ENCODE results near the gene CSTF3. TPM values are rescaled to one million over a fixed set of nuclear protein-coding genes. Genes with fewer than 3 reads are reported as not detected.

The CSTF3 gene
- polyA plus RNA-seq, 1 donor (not counting 4 experiments of a cell fraction or from before 2014, with no cell fraction given) = 41.1 TPM

GRCh38 chr11:33072465-33072864 is 88.8 kb downstream of the CSTF3 start:
- H3K27me3 ChIP-seq (ENCODE audit: control insufficient read depth, extremely low read depth, insufficient read depth, low read length) = no peaks in the 10 kb centered on the region
- no peak overlapping the region for H3K4me3 ChIP-seq (ENCODE audit: control insufficient read depth in 2 of 3, extremely low read depth in 1 of 3, insufficient read depth in 2 of 3, low read depth in 1 of 3, low read length in 3 of 3)
- no peak overlapping the region for H2AFZ ChIP-seq (ENCODE audit: control insufficient read depth, low read length)
- no peaks in the 10 kb centered on the region for H4K20me1 ChIP-seq (ENCODE audit: control insufficient read depth, extremely low read depth, insufficient read depth, low read length)
- H3K4me1 ChIP-seq (ENCODE audit: control insufficient read depth, extremely low read depth, insufficient read depth, low read length) = no peaks in the 10 kb centered on the region
- FAIRE-seq = no peak
- H3K9me3 ChIP-seq (ENCODE audit: control insufficient read depth, low read depth, low read length) = no peaks in the 10 kb centered on the region
- no peaks in the 10 kb centered on the region for H3K9me1 ChIP-seq (ENCODE audit: control insufficient read depth, extremely low read depth, insufficient read depth, low read length)
- DNase-seq (ENCODE audit: low read depth, low spot score) = no peak
- dilution Hi-C loops (cut with MboI; ENCODE audit: extremely low pct_ligation_motif_present, low sequenced_read_pairs) = no loop called here
- TF ChIP-seq CTCF (optimal IDR thresholded peaks at IDR 0.05 in 1 of 3, IDR thresholded peaks at IDR 0.05 in 1 of 3, conservative IDR thresholded peaks at IDR 0.05 in 1 of 3; ENCODE audit: extremely low read depth in 1 of 3, insufficient read depth in 2 of 3, low read length in 3 of 3) (no peak), EZH2 (IDR thresholded peaks at IDR 0.05; ENCODE audit: low read length) (no peak)
- no peak overlapping the region for H3K4me2 ChIP-seq (ENCODE audit: control insufficient read depth, extremely low read depth, insufficient read depth, low read depth, low read length)
- H3K36me3 ChIP-seq (ENCODE audit: control insufficient read depth in 2 of 2, extremely low read depth in 1 of 2, insufficient read depth in 2 of 2, low read length in 2 of 2) = peaks cover 33 to 37% of the 10 kb centered on the region in 2 experiments
- H3K9ac ChIP-seq (ENCODE audit: control insufficient read depth, extremely low read depth, insufficient read depth, low read length) = no peak overlapping the region
- no peak overlapping the region for H3K27ac ChIP-seq (ENCODE audit: control insufficient read depth, insufficient read depth, low read length)
- H3K79me2 ChIP-seq (ENCODE audit: control insufficient read depth, insufficient read depth, low read length) = no peaks in the 10 kb centered on the region

GRCh38 chr11:33068611-33069340 is 92.5 kb downstream of the CSTF3 start:
- dilution Hi-C loops (cut with MboI; ENCODE audit: extremely low pct_ligation_motif_present, low sequenced_read_pairs) = no loop called here
- H3K4me3 ChIP-seq (ENCODE audit: control insufficient read depth in 2 of 3, extremely low read depth in 1 of 3, insufficient read depth in 2 of 3, low read depth in 1 of 3, low read length in 3 of 3) = no peak overlapping the region
- no peaks in the 10 kb centered on the region for H3K9me1 ChIP-seq (ENCODE audit: control insufficient read depth, extremely low read depth, insufficient read depth, low read length)
- TF ChIP-seq EZH2 (IDR thresholded peaks at IDR 0.05; ENCODE audit: low read length) = no peak
- TF ChIP-seq CTCF (optimal IDR thresholded peaks at IDR 0.05 in 1 of 3, IDR thresholded peaks at IDR 0.05 in 1 of 3, conservative IDR thresholded peaks at IDR 0.05 in 1 of 3; ENCODE audit: extremely low read depth in 1 of 3, insufficient read depth in 2 of 3, low read length in 3 of 3) = no peak
- FAIRE-seq (no peak), DNase-seq (ENCODE audit: low read depth, low spot score) (no peak)
- peaks cover 15% of the 10 kb centered on the region for H3K4me1 ChIP-seq (ENCODE audit: control insufficient read depth, extremely low read depth, insufficient read depth, low read length)
- no peak overlapping the region for H3K4me2 ChIP-seq (ENCODE audit: control insufficient read depth, extremely low read depth, insufficient read depth, low read depth, low read length)
- peaks cover 27 to 28% of the 10 kb centered on the region in 2 experiments for H3K36me3 ChIP-seq (ENCODE audit: control insufficient read depth in 2 of 2, extremely low read depth in 1 of 2, insufficient read depth in 2 of 2, low read length in 2 of 2)
- no peak overlapping the region for H3K27ac ChIP-seq (ENCODE audit: control insufficient read depth, insufficient read depth, low read length)
- H3K79me2 ChIP-seq (ENCODE audit: control insufficient read depth, insufficient read depth, low read length) = no peaks in the 10 kb centered on the region
- H3K9ac ChIP-seq (ENCODE audit: control insufficient read depth, extremely low read depth, insufficient read depth, low read length) = no peak overlapping the region
- no peaks in the 10 kb centered on the region for H3K9me3 ChIP-seq (ENCODE audit: control insufficient read depth, low read depth, low read length)
- no peaks in the 10 kb centered on the region for H4K20me1 ChIP-seq (ENCODE audit: control insufficient read depth, extremely low read depth, insufficient read depth, low read length)
- no peak overlapping the region for H2AFZ ChIP-seq (ENCODE audit: control insufficient read depth, low read length)
- H3K27me3 ChIP-seq (ENCODE audit: control insufficient read depth, extremely low read depth, insufficient read depth, low read length) = no peaks in the 10 kb centered on the region

All from keratinocyte (primary cell).